Upper lobe of left lung (tissue), 4 donors: ENCODE measurements around the gene TMEM221.

ENCODE experiments used
- POLR2A ChIP-seq, 4 donors: fragments of 450-650 bp; IDR thresholded peaks; one replicate each; pipeline ENCODE4 v1.5.1; 2016 to 2017; ENCODE audit warnings: antibody characterized with exemption in 4 of 4, mild to moderate bottlenecking in 2 of 4
- POLR2AphosphoS5 ChIP-seq, 2 donors: sonication (generic); formaldehyde crosslinking; IDR thresholded peaks; one replicate each; pipeline ENCODE4 v1.5.1; 2017; ENCODE audit warnings: antibody characterized with exemption in 2 of 2

- TF ChIP-seq POLR2AphosphoS5 (IDR thresholded peaks at IDR 0.05), result no peak
- no peak for TF ChIP-seq POLR2A (IDR thresholded peaks at IDR 0.05)
Observed at GRCh38 chr19:17456127-17456526, 7.7 kb upstream of the TMEM221 start.
